ENCODE data around the gene PRRG1.
"Not testable (repeated sequence)": the region's sequence is repeated elsewhere in the genome, so short reads cannot be mapped to it uniquely, and the experiment has no call there.

PRRG1 gene

DNA sequence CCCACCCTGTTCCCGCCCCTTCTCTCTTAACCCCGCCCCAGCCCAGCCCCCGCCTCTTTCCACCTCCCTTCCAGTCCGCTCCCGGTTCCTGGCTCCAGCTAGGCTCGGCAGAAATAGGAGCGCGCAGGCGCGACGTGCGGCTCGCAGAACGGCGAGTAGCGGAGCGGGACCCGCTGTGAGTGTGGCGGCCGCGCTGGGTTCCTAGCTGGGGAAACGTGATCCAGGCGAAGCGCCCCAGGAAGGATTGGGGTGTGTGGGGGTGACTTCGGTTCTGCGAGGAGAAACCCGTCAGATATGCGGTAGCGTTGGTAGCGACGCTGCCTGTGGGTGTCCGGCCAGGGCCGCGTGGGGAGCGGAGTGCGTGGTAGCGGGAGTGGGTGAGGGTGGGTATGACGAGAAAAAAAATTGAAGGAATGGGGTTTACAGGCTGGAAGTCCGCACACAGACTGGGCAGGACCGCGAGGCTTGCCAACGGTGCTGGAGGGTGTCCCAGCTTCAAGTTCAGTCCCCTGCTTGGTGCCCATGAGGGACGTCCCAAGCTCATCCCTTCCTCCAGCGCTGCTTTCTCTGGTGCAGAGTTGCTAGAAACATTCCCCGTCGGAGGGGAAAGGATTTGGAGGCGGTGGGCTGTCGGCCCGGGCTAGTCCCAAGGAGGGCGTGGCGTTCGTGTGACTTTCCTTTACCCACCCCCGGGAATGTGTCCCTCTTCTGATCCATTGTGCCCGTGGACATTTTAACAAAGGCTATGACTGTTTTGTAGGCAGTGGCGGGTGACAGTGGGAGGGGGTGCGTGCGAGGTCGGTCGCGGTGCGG is at the start of gene PRRG1:
Gene PRRG1 (plus strand): TSS at position 144 of the 813 bp plus-strand sequence. CDS start 56,886 bp downstream, outside the sequence.
- no peak within 1 kb of the TSS for H3K4me3 Mint-ChIP-seq
- H3K27ac Mint-ChIP-seq: no peak within 1 kb of the TSS

DNA sequence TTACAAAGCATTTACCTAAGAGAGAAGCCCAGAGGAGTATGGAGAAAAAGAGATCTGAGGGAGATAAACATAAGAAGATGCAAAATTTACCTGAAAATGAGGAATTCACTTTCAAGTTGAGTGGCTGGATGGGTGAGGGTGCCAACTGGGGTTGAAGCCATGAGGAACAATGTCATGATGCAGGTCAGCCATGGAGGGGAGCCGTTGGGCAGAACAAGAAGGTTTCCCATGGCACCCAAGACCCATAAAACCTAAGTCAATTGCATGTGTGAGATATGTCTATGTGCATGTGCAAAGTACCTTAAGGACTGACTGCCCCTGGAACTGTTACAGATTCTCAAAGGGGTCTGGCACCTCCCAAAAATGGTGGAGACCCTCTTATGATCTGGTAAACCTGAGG is 46.6 kb upstream of the PRRG1 start:
- Mint-ChIP-seq H3K27ac (no peak overlapping the region), H3K9me3 (no peaks in the 10 kb centered on the region), H3K27me3 (ENCODE audit: low read depth) (no peaks in the 10 kb centered on the region), H3K4me1 (ENCODE audit: low read depth) (no peaks in the 10 kb centered on the region), H3K36me3 (ENCODE audit: low read depth) (no peaks in the 10 kb centered on the region), H3K4me3 (no peak overlapping the region)

More for the DNA sequence above, at the start of gene PRRG1:
- no peaks in the 10 kb centered on the region for H3K9me3 Mint-ChIP-seq
- H3K4me1 Mint-ChIP-seq (ENCODE audit: low read depth): no peaks in the 10 kb centered on the region
- peaks cover 25% of the 10 kb centered on the region for H3K27me3 Mint-ChIP-seq (ENCODE audit: low read depth)
- no peaks in the 10 kb centered on the region for H3K36me3 Mint-ChIP-seq (ENCODE audit: low read depth)

DNA sequence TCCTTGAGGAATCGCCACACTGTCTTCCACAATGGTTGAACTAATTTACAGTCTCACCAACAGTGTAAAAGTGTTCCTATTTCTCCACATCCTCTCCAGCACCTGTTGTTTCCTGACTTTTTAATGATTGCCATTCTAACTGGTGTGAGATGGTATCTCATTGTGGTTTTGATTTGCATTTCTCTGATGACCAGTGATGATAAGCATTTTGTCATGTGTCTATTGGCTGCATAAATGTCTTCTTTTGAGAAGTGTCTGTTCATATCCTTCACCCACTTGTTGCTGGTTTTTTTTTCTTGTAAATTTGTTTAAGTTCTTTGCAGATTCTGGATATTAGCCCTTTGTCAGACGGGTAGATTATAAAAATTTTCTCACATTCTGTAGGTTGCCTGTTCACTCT is 43.9 kb upstream of the PRRG1 start:
- not testable (repeated sequence) for H3K27me3 Mint-ChIP-seq (ENCODE audit: low read depth); H3K27ac Mint-ChIP-seq; H3K4me1 Mint-ChIP-seq (ENCODE audit: low read depth); H3K36me3 Mint-ChIP-seq (ENCODE audit: low read depth); H3K4me3 Mint-ChIP-seq; H3K9me3 Mint-ChIP-seq

DNA sequence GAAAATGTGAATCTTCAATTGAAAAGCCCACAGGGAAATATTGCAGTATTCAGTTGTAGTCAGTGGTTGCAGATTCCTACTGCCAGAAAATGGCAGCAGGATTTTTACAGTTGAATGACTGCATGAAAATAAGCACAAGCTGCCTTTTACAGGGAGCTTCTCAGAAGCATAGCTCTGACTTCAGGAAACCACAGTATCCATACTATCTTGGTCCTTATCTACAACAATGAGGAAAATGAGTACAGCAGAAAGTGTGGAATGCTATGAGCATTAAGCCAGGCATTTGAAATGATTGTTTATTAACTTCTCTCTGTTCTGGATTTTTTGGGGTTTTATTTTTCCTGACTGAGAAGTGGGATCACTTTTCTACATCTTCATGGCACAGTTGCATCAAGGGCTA is 34.6 kb upstream of the PRRG1 start:
- no peak overlapping the region for H3K4me3 Mint-ChIP-seq
- no peaks in the 10 kb centered on the region for H3K36me3 Mint-ChIP-seq (ENCODE audit: low read depth)
- no peak overlapping the region for H3K27ac Mint-ChIP-seq
- no peaks in the 10 kb centered on the region for H3K4me1 Mint-ChIP-seq (ENCODE audit: low read depth)
- no peaks in the 10 kb centered on the region for H3K9me3 Mint-ChIP-seq
- no peaks in the 10 kb centered on the region for H3K27me3 Mint-ChIP-seq (ENCODE audit: low read depth)

DNA sequence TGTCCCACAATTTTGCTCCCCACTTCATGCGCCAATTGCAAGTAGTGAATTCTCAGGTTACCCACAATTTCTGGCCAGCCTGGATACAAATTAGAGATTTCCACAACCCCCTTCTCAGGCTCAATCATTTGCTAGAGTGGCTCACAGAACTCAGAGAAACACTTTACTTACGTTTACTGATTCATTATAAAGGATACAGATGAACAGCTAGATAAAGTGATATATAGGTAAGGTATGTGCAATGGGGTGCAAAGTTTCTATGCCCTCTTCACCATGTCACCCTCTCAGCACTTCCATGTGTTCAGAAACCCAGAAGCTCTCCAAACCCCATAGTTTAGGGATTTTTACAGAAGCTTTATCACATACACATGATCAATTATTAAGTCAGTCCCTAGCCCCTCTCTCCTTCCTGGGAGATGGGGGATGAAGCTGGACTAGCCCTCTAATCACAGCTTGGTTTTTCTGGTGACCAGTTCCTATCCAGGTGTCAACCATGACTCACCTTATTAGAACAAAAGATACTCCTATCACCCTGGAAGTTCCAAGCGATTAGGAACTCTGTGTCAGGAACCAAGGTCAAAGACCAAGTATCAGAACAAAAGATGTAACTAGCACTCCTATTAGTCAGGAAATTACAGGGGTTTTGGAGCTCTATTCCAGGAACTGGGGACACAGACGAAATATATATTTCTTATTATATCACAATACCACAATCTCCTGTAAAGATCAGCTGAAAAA is 33.5 kb upstream of the PRRG1 start:
- H3K27ac Mint-ChIP-seq: no peak overlapping the region
- no peak overlapping the region for H3K4me3 Mint-ChIP-seq
- H3K36me3 Mint-ChIP-seq (ENCODE audit: low read depth): no peaks in the 10 kb centered on the region
- H3K4me1 Mint-ChIP-seq (ENCODE audit: low read depth): no peaks in the 10 kb centered on the region
- no peaks in the 10 kb centered on the region for H3K9me3 Mint-ChIP-seq
- no peaks in the 10 kb centered on the region for H3K27me3 Mint-ChIP-seq (ENCODE audit: low read depth)

DNA sequence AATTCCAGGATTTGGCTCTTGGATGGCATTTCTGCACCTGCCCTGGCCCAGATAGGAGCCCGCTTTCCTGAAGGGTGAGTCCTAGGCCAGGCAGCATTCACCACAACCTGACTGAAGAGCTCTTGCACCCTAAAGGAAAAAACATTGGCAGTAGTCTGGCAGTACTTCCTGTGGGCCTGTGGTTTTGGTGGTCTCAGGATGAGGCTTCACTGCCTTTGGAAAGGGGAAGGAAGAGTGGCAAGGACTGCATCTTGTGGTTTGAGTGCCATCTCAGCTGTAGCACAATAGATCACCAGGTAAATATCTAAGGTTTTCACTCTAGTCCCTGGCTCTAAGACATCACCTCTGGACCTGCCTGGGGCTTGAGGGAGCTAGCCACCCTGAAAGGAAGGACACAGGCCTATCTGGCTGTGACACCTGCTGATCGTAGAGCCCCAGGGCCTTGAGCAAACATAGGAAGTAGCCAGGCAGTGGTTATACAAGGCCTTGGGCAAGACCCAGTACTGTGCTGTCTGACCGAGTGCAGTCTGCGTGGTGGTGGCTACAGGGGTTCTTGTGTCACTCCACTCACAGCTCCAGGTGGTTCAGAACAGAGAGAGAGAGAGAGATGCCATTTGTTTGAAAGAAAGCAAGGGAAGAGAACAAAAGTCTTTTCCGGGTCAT is 28.5 kb upstream of the PRRG1 start:
- Mint-ChIP-seq H3K9me3 (no peaks in the 10 kb centered on the region), H3K27ac (no peak overlapping the region), H3K27me3 (ENCODE audit: low read depth) (no peaks in the 10 kb centered on the region), H3K36me3 (ENCODE audit: low read depth) (no peaks in the 10 kb centered on the region), H3K4me3 (no peak overlapping the region), H3K4me1 (ENCODE audit: low read depth) (no peaks in the 10 kb centered on the region)

DNA sequence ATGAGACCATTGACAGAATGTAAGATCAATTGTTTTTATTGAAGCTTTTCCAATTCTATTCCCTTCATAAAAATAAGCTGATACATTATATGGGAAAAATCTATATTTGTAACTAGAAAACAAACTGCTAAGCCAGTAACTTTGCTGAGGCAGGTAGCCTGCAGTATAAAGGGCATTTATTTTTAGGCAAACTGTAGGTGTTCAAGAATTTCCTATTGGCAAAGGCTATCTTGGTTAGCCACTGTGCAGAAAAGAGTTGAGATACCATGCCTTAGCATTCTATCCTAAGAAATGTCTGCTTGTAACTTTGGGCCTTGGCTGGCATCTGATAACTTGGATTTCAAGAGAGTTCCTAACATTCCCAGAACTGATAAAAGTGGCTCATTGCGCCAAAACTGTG is 18.5 kb upstream of the PRRG1 start:
- H3K9me3 Mint-ChIP-seq: no peaks in the 10 kb centered on the region
- H3K4me3 Mint-ChIP-seq: no peak overlapping the region
- no peaks in the 10 kb centered on the region for H3K36me3 Mint-ChIP-seq (ENCODE audit: low read depth)
- no peaks in the 10 kb centered on the region for H3K4me1 Mint-ChIP-seq (ENCODE audit: low read depth)
- no peak overlapping the region for H3K27ac Mint-ChIP-seq
- H3K27me3 Mint-ChIP-seq (ENCODE audit: low read depth): no peaks in the 10 kb centered on the region

DNA sequence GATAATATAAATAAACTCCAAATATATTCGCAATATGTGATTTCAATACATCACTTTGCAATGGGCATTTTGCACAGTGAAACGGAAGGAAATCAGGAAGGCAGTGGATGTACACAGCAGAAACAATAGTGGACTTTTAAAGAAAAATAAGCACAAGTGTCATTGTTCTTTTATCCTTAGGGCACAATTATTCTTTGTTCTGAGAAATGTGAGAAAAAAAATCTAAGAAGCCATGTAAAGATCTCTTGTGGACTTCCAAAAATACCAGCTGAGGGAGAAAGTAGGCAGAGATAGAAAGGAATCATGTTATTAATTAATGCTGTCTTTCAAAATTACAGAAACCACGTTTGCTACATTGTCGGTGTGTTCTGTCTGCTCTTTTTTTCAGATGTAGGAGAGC is 17.6 kb upstream of the PRRG1 start:
- Mint-ChIP-seq H3K27ac (no peak overlapping the region), H3K36me3 (ENCODE audit: low read depth) (no peaks in the 10 kb centered on the region), H3K4me1 (ENCODE audit: low read depth) (no peaks in the 10 kb centered on the region), H3K4me3 (no peak overlapping the region), H3K27me3 (ENCODE audit: low read depth) (no peaks in the 10 kb centered on the region), H3K9me3 (no peaks in the 10 kb centered on the region)

DNA sequence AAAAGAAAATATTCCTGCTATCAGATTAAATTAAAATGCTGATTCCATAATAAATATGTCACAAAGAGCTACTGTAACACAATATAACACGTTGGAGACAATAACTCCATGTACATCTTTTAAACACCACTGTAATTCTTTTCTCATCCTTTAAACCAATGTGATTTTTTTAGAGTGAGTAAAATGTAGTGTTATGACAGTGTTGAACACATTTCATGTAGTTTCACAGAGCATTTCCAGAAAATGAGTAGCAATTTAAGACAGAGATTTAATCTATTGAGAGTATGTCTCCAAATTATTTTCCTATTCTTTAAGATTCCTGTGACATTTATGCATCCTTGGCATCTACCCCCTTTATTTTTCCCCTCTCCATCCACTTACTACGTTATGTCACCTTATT is 17.1 kb upstream of the PRRG1 start:
- Mint-ChIP-seq H3K4me1 (ENCODE audit: low read depth) (no peaks in the 10 kb centered on the region), H3K9me3 (no peaks in the 10 kb centered on the region), H3K4me3 (no peak overlapping the region), H3K27ac (no peak overlapping the region), H3K27me3 (ENCODE audit: low read depth) (no peaks in the 10 kb centered on the region), H3K36me3 (ENCODE audit: low read depth) (no peaks in the 10 kb centered on the region)

DNA sequence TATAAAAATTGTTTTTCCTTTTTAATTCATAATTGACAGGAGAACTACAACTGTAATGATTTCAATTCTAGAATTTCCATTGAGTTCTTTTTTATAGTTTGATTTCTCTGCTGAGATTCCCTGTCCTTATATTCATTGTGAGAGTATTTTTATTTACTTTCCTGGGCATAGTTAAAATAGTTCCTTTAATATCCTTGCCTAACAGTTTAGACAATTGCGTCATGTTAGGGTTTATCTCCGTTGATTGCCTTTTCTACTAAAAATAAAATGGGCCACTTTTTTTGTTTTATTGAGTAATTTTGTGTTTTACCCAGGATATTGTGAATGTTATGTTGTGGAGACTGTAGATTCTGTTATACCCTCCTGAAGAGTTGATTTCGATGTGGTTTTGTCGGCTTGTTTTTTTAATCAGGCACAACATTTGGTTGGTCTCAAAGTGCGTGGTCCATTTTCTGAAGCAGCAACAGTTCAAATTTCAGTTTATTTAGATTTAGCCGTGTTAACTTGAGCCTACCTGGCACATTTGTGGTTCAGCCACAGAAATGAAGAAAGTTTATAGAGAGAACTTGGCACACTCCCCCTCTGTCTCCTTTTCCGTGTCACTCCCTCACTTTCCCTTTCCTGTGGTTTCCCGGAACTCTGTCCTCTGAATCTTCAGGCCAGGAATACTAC is 16.0 kb upstream of the PRRG1 start:
- H3K4me1 Mint-ChIP-seq (ENCODE audit: low read depth): no peaks in the 10 kb centered on the region
- H3K4me3 Mint-ChIP-seq: no peak overlapping the region
- no peaks in the 10 kb centered on the region for H3K36me3 Mint-ChIP-seq (ENCODE audit: low read depth)
- no peaks in the 10 kb centered on the region for H3K27me3 Mint-ChIP-seq (ENCODE audit: low read depth)
- H3K9me3 Mint-ChIP-seq: no peaks in the 10 kb centered on the region
- no peak overlapping the region for H3K27ac Mint-ChIP-seq

DNA sequence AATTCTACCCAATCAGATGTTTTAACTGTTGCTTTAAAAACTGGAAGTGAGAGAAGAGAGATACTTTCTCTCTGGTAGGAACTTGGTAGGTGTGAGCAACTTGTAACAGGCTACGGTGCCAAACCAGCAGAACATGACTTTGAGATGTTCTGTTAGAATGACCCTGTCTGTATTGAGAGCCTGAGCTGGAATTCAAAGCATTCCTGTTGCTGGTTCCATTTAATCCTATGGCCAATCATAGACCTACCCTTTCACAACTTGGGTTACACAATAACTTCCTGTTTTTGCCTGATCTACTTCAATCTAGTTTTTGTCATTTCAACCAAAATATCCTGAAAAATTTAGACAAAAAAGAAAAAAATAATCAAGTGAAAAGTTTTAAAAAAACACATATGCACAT is 1.7 kb upstream of the PRRG1 start:
- no peaks in the 10 kb centered on the region for H3K9me3 Mint-ChIP-seq
- H3K4me3 Mint-ChIP-seq: no peak overlapping the region
- H3K27me3 Mint-ChIP-seq (ENCODE audit: low read depth): peaks cover 25% of the 10 kb centered on the region
- no peaks in the 10 kb centered on the region for H3K36me3 Mint-ChIP-seq (ENCODE audit: low read depth)
- no peak overlapping the region for H3K27ac Mint-ChIP-seq
- H3K4me1 Mint-ChIP-seq (ENCODE audit: low read depth): no peaks in the 10 kb centered on the region

DNA sequence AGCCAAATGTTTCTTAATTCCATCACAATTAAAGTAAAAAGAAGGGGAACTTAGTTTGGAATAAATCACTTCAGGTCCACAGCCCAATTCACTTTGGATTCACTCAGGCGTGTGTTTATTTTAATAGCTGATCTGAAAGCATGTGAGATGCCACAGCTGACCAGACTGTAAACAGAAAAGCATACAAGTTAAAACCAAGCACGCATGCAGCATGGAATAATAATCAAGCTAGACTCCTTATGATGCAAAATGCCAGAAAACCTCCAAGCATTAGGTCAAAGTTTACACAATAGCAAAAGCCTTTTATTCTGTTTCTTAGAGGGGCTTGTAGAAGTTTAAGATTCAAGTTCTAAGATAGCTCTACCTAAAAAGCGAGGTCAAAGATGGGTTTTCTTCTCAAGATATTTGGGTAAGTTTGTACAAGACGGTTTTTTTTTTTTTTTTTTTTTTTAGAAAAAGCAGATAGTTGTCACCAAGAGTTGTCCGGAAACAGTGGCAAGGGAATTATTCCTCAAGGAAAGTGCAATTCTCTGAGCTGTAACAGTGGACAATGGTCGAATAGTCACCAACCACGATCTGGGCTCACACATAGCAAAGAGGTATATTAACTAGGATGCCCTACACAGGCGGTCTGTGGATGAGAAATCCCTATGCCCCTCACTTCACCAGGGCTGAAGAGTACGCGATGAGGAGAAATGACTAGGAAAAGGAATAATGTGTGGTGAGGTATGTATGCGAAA is 763 bp upstream of the PRRG1 start:
- H3K9me3 Mint-ChIP-seq: no peaks in the 10 kb centered on the region
- no peaks in the 10 kb centered on the region for H3K4me1 Mint-ChIP-seq (ENCODE audit: low read depth)
- no peak overlapping the region for H3K4me3 Mint-ChIP-seq
- H3K36me3 Mint-ChIP-seq (ENCODE audit: low read depth): no peaks in the 10 kb centered on the region
- H3K27ac Mint-ChIP-seq: no peak overlapping the region
- peaks cover 25% of the 10 kb centered on the region for H3K27me3 Mint-ChIP-seq (ENCODE audit: low read depth)

DNA sequence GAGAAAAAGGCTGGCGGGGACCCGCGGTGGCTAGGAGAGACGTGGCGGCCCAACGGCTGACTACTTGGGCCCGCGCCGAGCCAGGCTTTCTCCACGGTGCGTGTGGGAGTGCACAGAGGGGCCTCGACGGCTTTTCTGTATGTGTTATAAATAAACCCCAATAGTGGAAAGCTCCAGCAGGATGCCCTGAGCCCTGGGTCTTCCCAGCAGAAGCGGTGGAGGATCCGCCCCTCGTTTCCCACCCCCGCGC is 268 bp upstream of the PRRG1 start:
- H3K4me1 Mint-ChIP-seq (ENCODE audit: low read depth): no peaks in the 10 kb centered on the region
- no peak overlapping the region for H3K27ac Mint-ChIP-seq
- H3K27me3 Mint-ChIP-seq (ENCODE audit: low read depth): peaks cover 25% of the 10 kb centered on the region
- no peak overlapping the region for H3K4me3 Mint-ChIP-seq
- H3K9me3 Mint-ChIP-seq: no peaks in the 10 kb centered on the region
- no peaks in the 10 kb centered on the region for H3K36me3 Mint-ChIP-seq (ENCODE audit: low read depth)

DNA sequence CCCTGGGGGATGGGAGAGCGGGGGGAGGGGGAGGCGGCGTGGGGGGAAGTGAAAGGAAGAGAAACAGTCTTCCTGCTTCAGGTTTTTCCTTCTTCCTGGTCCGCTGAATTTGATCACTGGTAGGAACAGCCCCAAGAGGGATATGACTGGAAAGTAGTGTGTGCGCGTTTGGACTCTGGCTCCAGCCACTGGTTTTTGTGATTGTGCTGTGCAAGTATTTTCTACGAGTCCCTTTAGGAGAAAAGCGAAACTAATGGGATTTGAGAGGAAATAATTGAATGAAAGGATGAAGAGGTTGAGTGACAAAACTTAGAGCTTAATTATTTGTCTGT is 836 bp downstream of the PRRG1 start:
- Mint-ChIP-seq H3K9me3 (no peaks in the 10 kb centered on the region), H3K27me3 (ENCODE audit: low read depth) (peaks cover 25% of the 10 kb centered on the region), H3K36me3 (ENCODE audit: low read depth) (no peaks in the 10 kb centered on the region), H3K27ac (no peak overlapping the region), H3K4me1 (ENCODE audit: low read depth) (no peaks in the 10 kb centered on the region), H3K4me3 (no peak overlapping the region)
